Mucosa of descending colon (tissue), 3 donors: ENCODE data around the gene TSHZ2. TPM values are rescaled to one million over a fixed set of nuclear protein-coding genes. Genes with fewer than 3 reads are reported as not detected.
"Not testable (repeated sequence)": the region's sequence is repeated elsewhere in the genome, so short reads cannot be mapped to it uniquely, and the experiment has no call there.

ENCODE experiments used
- ATAC-seq: fragments of 200-7000 bp; cut with Tn5 transposase; one replicate; pipeline ENCODE4 v1.9.1; 2020; ENCODE audit warnings: mild to moderate bottlenecking, moderate library complexity
- DNase-seq, 3 donors: peaks; one replicate each; pipeline ENCODE4 v3.0.0-alpha.2; 2020
- H3K36me3 ChIP-seq: fragments of 200-600 bp; one replicate; pipeline ENCODE4 v1.8.0; 2021; ENCODE audit warnings: low read depth, mild to moderate bottlenecking
- H3K4me1 ChIP-seq: fragments of 200-600 bp; one replicate; pipeline ENCODE4 v1.8.0; 2021; ENCODE audit warnings: low read depth, mild to moderate bottlenecking
- H3K4me3 ChIP-seq: fragments of 200-600 bp; one replicate; pipeline ENCODE4 v1.8.0; 2021; ENCODE audit warnings: mild to moderate bottlenecking
- H3K9me3 ChIP-seq: fragments of 200-600 bp; one replicate; pipeline ENCODE4 v1.8.0; 2021; ENCODE audit warnings: mild to moderate bottlenecking
- intact Hi-C, 2 donors: fragments of 100-400 bp; cut with DNase I in 1 of 2; cut with micrococcal nuclease in 1 of 2; formaldehyde crosslinking; loops; one replicate each; pipeline versions ENCODE4 v1.11.0 to v1.11.1; 2022; cut with DNase I, micrococcal nuclease
- total RNA-seq, 3 donors: library from RNA; stranded (reverse); fragmentation: NEBNext Ultra II Directional in 2 of 3; extraction: Animal tissue kit (Norgen Biotek cat#: 25700) in 2 of 3; gene quantifications; one replicate each; pipeline versions ENCODE4 v1.2.1 to v1.2.4, GENCODE V29; 2021 to 2023
- TF ChIP-seq, protein P1 (sequence below): fragments of 200-600 bp; IDR thresholded peaks from one replicate; pipeline ENCODE4 v1.8.0; 2022; ENCODE audit warnings: antibody characterized with exemption, mild to moderate bottlenecking
- donor health status: DM: no; HTN: no; CAD: no; lungs with moderate emphysema.
- donor health status: DM: no; HTN: no; CAD: no.
- donor health status: DM: no; HTN: yes; CAD: no.

The TSHZ2 gene
- total RNA-seq, 3 donors from 2014 or later, result 1.9 to 17.8 (median 3.6) TPM

DNA sequence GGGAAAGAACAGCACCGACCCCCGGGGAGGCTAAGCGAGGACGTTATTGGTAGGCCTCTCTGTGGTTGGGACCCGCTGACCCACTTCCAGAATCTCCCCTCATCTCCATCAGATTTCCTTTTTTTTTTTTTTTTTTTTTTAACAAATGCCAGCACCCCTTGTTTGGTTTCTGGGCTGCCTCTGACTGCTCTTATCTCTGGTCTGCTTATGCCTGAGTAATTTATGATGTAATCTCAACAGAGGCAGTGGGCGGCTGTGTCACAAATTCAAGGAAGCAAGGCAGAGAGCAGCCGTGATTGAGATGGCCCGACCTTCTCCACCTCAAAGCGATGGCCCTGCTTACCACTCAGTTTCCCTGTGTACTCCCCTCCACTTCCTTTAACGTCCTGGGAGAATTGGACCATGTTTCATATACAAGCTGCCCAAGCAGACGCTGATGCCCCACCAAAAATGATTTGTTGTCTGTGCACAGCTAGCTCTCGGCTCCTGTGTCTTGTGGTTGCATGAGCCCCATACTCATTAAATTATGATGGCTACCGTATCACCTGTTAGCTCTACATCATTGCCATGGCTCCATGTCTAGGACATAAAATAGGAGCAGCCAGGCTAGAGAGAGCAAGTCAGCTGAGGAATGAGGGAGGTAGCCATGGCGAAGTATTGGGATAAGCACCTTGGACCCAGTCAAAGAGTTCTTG is 523.4 kb downstream of the TSHZ2 start:
- TF ChIP-seq, protein P1, sequence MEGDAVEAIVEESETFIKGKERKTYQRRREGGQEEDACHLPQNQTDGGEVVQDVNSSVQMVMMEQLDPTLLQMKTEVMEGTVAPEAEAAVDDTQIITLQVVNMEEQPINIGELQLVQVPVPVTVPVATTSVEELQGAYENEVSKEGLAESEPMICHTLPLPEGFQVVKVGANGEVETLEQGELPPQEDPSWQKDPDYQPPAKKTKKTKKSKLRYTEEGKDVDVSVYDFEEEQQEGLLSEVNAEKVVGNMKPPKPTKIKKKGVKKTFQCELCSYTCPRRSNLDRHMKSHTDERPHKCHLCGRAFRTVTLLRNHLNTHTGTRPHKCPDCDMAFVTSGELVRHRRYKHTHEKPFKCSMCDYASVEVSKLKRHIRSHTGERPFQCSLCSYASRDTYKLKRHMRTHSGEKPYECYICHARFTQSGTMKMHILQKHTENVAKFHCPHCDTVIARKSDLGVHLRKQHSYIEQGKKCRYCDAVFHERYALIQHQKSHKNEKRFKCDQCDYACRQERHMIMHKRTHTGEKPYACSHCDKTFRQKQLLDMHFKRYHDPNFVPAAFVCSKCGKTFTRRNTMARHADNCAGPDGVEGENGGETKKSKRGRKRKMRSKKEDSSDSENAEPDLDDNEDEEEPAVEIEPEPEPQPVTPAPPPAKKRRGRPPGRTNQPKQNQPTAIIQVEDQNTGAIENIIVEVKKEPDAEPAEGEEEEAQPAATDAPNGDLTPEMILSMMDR, result no peak

DNA sequence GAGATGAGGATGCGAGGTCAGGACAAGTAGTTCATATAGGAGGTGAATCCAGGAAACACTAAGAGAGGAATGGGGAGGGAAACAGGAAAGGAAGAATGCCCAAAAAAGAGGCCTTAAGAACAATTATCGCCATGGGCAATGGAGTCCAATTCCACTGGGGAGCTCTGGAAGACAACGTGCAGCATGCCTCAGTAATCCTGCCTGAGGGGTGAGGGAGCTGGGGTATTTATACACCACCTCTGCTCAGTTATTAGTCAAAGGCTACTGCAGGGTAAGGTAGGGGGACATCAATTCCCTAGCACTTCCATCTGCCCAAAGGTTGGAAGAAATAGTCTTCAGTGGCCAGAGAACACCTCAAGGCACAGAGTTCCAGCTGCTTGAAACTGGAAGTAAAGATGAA is 525.1 kb downstream of the TSHZ2 start:
- no peak for ATAC-seq
- intact Hi-C loops, result no loop called here
- Histone ChIP-seq H3K36me3 (no peaks in the 10 kb centered on the region), H3K4me1 (no peaks in the 10 kb centered on the region), H3K4me3 (no peak overlapping the region), H3K9me3 (no peaks in the 10 kb centered on the region)
- DNase-seq, result no peak
- TF ChIP-seq, protein P1, result no peak

More for the DNA sequence above, 523.4 kb downstream of the TSHZ2 start:
- DNase-seq (no peak), ATAC-seq (no peak)
- intact Hi-C loops, result no loop called here
- Histone ChIP-seq H3K4me3 (no peak overlapping the region), H3K36me3 (no peaks in the 10 kb centered on the region), H3K4me1 (no peaks in the 10 kb centered on the region), H3K9me3 (no peaks in the 10 kb centered on the region)

DNA sequence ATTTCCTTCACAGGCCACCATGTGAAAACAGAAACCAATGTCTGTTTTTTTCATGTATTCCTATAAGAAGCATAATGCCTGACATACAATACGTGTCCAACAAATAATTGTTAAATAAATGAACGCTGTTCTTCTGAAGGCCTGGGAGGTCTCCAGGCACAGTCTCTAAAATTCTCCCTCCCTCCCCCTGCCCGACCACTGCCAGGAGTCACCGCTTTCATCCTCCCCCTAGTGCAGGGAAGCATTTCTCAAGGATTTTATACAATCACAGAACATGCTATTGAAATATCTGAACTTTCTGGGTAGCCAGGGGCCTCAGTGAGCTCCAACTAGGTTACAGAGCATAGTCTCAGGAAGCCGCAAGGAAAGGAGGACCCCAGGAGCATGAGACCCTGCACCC is 526.2 kb downstream of the TSHZ2 start:
- ATAC-seq, result no peak
- H3K4me1 ChIP-seq, result no peaks in the 10 kb centered on the region
- H3K4me3 ChIP-seq, result no peak overlapping the region
- H3K36me3 ChIP-seq, result no peaks in the 10 kb centered on the region
- intact Hi-C loops, result no loop called here
- TF ChIP-seq, protein P1, result no peak
- DNase-seq, result no peak
- H3K9me3 ChIP-seq, result no peaks in the 10 kb centered on the region

DNA sequence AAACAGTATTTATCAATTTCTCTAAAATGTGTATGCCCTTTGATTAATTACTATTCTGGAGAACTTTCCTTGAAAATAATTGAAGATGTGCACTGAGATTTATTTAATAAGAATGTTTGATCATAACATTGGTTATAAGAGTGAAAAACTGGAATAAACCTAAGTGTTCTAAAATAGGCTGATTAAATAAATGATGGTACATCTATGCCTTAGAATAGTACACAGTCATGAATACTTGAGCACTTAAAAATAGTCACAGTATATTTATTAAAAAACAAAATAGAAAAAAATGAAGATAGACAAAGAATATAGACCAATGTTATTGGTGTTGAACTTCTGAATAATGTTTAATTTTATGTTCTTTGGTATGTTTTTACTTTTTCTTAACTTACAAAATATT is 528.5 kb downstream of the TSHZ2 start:
- Histone ChIP-seq H3K4me1 (no peaks in the 10 kb centered on the region), H3K36me3 (no peaks in the 10 kb centered on the region), H3K9me3 (no peaks in the 10 kb centered on the region), H3K4me3 (no peak overlapping the region)
- intact Hi-C loops, result no loop called here
- DNase-seq (no peak), ATAC-seq (no peak)
- TF ChIP-seq, protein P1, result no peak

DNA sequence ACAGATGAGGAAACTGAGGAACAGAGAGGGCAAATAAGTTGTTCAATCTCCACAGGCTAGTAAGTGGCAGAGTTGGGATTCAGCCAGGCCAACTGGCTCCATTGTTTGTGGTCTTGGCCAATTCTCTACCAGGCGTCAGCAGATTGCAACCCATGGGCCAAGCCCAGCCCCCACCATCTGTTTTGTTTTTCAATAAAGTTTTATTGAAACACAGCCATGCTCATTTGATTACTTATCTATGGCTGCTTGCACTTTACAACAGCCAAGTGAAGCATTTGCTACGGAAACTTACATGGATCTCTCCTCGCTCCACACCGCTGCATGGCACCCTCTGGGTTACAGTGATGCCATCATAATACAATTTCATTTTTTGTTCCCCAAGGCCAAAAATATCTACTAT is 530.7 kb downstream of the TSHZ2 start:
- intact Hi-C loops, result no loop called here
- Histone ChIP-seq H3K36me3 (no peaks in the 10 kb centered on the region), H3K4me3 (no peak overlapping the region), H3K9me3 (no peaks in the 10 kb centered on the region), H3K4me1 (no peaks in the 10 kb centered on the region)
- TF ChIP-seq, protein P1, result no peak
- DNase-seq, result no peak
- ATAC-seq, result no peak

DNA sequence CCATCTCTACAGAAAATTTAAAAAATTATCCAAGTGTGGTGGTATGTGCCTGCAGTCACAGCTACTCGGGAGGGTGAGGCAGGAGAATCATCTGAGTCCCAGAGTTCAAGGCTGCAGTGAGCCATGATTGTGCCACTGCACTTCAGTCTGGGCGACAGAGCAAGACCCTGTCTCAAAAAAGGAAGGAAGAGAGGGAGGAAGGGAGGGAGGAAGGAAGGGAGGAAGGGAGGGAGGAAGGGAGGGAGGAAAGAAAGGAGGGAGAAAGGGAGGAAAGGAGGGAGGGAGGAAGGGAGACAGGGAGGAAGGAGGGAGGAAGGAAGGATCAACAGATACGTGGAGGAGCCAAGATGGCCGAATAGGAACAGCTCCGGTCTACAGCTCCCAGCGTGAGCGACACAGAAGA is 531.4 kb downstream of the TSHZ2 start:
- TF ChIP-seq, protein P1, result no peak
- Histone ChIP-seq H3K9me3 (no peaks in the 10 kb centered on the region), H3K36me3 (no peaks in the 10 kb centered on the region), H3K4me1 (no peaks in the 10 kb centered on the region), H3K4me3 (no peak overlapping the region)
- DNase-seq, result no peak
- ATAC-seq, result no peak
- intact Hi-C loops, result no loop called here

DNA sequence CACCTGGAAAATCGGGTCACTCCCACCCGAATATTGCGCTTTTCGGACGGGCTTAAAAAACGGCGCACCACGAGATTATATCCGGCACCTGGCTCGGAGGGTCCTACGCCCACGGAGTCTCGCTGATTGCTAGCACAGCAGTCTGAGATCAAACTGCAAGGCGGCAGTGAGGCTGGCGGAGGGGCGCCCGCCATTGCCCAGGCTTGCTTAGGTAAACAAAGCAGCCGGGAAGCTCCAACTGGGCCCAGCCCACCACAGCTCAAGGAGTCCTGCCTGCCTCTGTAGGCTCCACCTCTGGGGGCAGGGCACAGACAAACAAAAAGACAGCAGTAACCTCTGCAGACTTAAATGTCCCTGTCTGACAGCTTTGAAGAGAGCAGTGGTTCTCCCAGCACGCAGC is 531.9 kb downstream of the TSHZ2 start:
- peak in 1 of 3 donors; percentile 34 for DNase-seq
- H3K9me3 ChIP-seq, ATAC-seq, H3K36me3 ChIP-seq, H3K4me1 ChIP-seq, intact Hi-C loops, H3K4me3 ChIP-seq: not testable (repeated sequence)
